Measurements from ENCODE around the gene DMD.
"Not testable (repeated sequence)": the region's sequence is repeated elsewhere in the genome, so short reads cannot be mapped to it uniquely, and the experiment has no call there.

Gene DMD

GRCh38 chrX:33149085-33149484, 62.3 kb downstream of the DMD start:
- DNase-seq = no peak

- DNase-seq = no peak
These were observed 69.0 kb downstream of the DMD start for GRCh38 chrX:33142331-33142730.

- DNase-seq = no peak
These were observed 72.6 kb downstream of the DMD start for GRCh38 chrX:33138677-33139249.

- no peak for DNase-seq
These were observed 77.2 kb downstream of the DMD start for GRCh38 chrX:33134164-33134563.

GRCh38 chrX:33133320-33133719, 78.0 kb downstream of the DMD start:
- no peak for DNase-seq

GRCh38 chrX:33132569-33132968, 78.8 kb downstream of the DMD start:
- DNase-seq = no peak

GRCh38 chrX:33129607-33130006, 81.7 kb downstream of the DMD start:
- no peak for DNase-seq

- DNase-seq = no peak
These were observed 83.1 kb downstream of the DMD start for GRCh38 chrX:33128048-33128805.

- DNase-seq = no peak
These were observed 84.9 kb downstream of the DMD start for GRCh38 chrX:33126469-33126868.

GRCh38 chrX:33109858-33110257, 101.5 kb downstream of the DMD start:
- DNase-seq = no peak

GRCh38 chrX:33106737-33107136, 104.6 kb downstream of the DMD start:
- DNase-seq = no peak

GRCh38 chrX:33095079-33095478, 116.3 kb downstream of the DMD start:
- no peak for DNase-seq

GRCh38 chrX:33087411-33087810, 123.9 kb downstream of the DMD start:
- no peak for DNase-seq

- no peak for DNase-seq
These were observed 124.5 kb downstream of the DMD start for GRCh38 chrX:33086886-33087285.

GRCh38 chrX:33082371-33082770, 129.0 kb downstream of the DMD start:
- DNase-seq = no peak

GRCh38 chrX:33078273-33078672, 133.1 kb downstream of the DMD start:
- no peak for DNase-seq

GRCh38 chrX:33073660-33074059, 137.7 kb downstream of the DMD start:
- DNase-seq = not testable (repeated sequence)

- DNase-seq = no peak
These were observed 145.9 kb downstream of the DMD start for GRCh38 chrX:33065415-33065814.

- DNase-seq = no peak
These were observed 149.3 kb downstream of the DMD start for GRCh38 chrX:33062041-33062440.

- no peak for DNase-seq
These were observed 158.3 kb downstream of the DMD start for GRCh38 chrX:33053001-33053400.

GRCh38 chrX:33045882-33046281, 165.5 kb downstream of the DMD start:
- DNase-seq = no peak

GRCh38 chrX:33045245-33045644, 166.1 kb downstream of the DMD start:
- DNase-seq = no peak

GRCh38 chrX:33041141-33041540, 170.2 kb downstream of the DMD start:
- DNase-seq = no peak

GRCh38 chrX:33032700-33033099, 178.6 kb downstream of the DMD start:
- no peak for DNase-seq

- DNase-seq = no peak
These were observed 196.4 kb downstream of the DMD start for GRCh38 chrX:33014949-33015348.

Measured in NCI-H526 (cell line).